HK-2 (cell line): ENCODE measurements around the gene KCNG2.

Experiments used
- DNase-seq: peaks from one replicate; pipeline ENCODE4 v3.0.0-alpha.2; 2018; ENCODE audit not compliant: unreplicated experiment

The KCNG2 gene

DNA sequence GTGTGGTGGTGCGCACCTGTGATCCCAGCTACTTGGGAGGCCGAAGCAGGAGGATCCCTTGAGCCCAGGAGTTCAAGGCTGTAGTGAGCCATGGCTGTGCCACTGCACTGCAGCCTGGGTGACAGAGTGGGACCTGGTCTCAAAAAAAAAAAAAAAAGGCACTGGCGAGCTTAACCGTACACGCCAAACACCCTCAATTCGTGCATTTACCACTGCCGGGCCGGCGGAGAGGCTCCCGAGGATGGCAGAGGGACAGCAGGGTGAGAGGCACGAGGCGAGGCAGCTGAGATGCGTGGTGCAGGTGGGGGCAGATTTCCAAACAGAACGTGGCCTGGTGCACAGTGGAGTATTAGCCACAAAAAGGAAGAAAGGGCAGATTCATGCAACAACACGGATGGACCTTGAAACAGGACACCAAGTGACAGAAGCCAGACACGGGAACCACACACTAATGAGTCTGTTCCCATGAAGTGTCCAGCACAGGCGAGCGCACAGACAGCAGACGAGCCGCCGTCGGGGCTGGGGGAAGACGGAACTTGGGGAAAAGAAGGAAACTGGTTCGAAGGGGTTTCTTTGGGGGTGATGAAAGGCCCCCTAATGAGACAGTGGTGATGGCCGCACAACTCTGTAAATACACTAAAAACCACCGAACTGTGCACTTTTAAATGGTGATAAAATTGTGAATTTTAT lies 126.3 kb downstream of the KCNG2 start:
- no peak for DNase-seq

DNA sequence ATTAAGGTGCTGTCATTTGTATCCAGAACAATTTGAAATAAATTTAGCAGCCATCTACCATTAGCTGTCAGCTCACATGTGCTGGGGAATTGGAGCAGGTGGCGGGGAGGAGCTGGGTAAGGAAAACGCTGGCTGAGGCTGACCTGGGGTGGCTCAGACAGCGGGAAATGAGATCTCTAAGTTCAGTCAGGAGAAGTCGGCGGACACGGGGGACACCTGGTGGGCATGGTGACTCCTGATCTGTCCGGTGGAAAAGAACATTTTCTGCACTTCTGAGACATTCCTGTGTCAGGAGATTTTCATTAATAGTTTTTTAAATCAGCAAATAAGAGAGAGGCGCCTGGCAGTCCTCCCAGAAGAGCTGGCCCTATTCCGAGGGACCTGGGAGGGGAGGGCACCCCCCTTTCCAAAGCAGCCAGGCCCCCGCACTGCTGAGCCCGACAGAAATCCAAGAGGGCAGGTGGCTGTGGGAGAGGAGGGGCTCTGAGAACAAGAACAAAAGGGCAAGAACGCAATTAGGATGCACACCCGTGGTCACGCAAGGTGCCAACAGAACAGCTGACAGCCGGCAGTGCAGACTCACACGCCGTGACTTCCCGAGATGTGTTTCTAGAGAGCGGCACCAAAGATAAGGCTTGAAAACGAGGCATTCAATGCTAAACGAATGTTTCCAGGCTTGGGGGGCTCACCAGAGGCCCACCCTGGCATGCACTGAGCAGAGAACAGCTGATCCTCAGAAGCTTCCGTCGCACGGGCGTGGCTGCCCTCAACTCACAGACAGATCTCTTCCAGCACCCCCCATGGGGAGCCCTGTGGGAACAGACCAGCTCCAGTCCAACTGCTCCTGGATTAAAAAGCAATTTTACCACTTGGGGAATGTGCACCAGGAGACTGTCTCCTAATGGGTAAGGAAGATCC lies 127.3 kb downstream of the KCNG2 start:
- DNase-seq, result no peak

DNA sequence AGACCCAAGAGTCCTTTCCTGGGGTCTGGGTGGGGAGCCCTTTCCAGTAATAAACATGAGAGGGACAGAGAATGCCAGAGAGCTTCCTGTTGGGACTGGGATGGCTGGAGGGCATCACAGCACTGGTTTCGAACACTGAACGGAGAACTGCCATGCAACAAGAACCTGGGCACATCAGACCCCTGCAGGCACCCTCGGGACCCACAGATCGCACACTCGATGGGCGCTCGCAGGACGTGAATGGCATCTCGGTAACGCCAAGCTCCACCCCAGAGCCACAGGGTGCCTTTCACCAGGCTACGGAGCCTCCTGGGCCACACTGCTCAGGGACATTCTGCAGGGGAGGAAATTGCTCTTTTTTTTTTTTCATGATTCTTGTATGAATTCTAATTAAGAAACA lies 128.6 kb downstream of the KCNG2 start:
- DNase-seq, result no peak

DNA sequence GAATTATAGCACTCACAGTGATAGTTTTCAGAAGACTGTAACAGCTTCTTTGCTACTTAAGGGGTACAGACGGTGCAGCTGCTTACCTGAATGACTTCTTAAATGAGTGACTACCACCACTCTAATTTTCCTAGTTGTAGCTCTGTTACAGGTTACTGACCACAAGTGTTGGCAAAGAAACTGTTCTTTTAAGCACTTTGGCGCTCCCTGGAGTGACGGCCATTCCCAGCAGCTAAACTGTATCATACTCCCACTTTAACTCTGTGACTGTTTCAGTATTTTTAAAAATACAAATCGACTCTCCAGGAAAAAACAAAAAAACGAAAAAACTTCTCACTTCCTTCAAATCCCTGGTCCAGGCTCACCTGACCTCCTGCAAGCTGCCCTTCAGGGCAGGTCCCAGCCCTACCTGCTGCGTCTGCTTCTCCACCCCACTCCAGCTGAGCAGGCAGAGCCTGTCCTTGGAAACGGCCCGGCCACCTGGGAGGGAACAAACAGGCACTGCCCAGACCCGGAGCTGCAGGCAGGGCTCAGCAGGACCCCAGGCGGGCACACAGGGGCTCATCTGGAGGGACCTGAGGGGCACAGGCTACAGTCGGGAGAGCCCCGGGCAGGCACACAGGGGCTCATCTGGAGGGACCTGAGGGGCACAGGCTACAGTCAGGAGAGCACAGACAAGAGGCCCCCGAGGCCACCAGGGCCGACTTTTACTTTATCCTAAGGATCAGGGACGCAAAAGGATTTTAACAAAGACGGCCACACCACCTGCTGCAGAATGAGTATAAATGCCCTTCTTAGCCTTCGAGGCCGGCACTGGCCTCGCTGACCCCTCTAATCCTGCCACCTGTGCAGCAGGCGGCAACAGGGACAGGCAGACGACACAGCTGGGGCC lies 129.2 kb downstream of the KCNG2 start:
- no peak for DNase-seq

DNA sequence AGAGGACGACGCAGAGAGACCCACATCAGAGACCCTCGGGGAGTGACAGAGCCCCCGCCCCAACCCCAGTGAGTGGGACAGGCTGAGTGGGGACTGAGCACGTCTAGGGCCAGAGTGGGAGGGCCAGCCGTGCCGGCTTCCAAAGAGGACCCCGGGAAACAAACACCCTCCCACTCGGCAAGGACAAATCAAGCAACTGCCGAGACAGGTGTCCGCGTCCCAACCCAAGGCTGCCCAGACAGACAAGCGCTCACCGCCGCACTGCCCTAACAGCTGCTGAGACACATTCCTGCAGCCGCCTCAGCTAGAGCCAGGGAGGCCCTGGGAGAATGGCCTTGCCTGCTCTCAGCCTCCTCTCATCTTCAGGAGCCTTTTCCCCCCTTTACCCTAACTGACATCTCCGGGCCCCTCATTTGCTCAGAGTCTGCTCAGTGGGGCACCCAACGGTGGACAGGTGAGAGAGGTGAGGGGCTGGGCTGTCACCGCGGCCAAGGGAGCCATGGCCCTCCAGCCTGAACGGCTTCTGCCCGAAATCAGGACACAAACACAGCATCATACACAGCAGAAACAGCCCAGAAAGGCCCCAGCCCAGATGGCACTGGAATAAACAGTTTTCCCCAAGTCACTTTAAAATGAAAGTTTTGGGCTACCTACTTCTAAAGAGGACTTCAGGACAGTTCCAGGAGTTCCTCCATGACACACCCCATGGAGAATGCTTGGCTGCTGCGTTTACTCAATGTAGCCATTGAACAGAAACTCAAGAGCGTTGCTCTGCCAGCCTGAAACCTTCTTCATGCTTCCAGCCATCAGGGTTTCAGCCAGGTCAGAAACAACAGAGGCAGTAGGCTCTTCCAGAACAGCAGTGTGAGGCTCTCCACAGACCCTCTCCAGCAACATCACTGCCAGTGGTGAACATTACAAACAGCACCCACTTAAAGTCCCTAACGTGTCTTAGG lies 130.1 kb downstream of the KCNG2 start:
- DNase-seq, result no peak

DNA sequence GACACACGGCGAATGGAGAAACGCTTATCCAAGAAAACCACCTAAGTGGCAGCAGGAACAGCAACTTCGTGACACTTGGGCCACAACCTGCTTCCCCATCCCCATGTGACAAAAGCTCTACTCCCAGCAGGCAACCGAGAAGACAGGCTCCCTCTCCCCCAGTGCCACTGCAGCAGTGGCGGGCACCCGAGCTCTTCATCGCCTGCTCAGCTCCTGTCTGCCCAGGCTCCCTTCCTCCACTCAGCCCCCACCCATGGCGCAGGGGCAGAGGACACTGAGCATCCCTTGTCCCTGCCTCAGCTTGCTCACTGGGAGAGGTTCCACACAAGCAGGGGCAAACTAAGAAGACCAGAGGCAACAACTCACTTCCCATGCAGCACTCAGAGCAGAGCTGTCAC lies 130.8 kb downstream of the KCNG2 start:
- DNase-seq, result no peak

DNA sequence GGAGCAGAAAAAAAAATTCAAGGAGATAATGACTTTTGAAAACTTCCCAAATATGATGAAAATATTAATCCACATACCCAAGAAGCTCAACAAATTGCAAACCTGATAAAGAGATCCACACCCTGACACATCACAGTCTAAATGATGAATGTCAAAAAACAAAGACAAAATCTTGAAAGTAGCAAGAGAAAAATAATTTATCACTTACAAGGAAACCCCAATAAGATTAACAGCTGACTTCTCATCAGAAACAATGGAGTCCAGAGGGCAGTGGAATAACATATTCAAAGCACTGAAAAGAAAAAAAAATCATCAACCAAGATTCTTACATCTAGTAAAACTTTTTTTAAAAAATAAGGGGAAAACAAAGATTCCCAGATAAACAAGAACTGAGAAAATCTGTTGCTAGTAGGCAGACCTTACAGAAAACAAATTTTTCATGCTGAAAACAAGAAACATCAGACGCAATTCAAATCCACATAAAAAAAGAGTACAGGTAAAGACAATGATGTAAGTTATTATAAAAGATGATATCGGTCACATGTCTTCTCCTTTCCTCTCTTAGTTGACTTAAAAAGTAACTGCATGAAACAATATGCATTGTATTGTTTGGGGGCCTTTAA lies 132.4 kb downstream of the KCNG2 start:
- DNase-seq, result no peak

DNA sequence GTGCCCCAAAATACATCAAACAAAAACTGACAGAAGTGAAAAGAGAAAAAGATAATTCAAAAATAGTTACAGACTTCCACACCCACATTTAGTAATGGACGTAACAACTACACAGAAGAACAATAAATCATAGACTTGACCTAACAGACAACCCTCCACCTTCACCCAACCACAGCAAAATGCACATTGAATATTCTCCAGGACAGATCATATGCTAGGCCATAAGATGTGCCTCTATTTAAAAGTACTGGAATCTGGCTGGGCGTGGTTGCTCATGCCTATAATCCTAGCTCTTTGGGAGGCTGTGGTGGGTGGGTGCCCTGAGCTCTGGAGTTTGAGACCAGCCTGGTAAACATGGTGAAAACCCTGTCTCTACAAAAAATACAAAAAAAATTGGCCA lies 133.7 kb downstream of the KCNG2 start:
- DNase-seq, result no peak

DNA sequence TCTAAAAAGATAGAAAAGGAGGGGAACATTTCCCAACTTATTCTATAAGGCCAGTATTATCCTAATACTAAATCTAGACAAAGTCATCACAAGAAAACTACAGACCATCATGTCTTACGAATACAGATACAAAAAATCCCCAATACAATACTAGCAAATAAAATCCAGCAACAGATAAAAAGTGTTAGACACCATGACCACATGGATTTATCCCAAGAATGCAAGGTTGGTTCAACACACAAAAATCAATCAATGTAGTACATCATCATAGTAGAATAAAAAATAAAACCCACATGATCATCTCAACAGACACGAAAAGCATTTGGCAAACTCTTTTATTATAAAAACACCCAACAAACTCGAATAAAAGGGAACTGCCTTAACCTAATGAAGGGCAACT lies 135.2 kb downstream of the KCNG2 start:
- no peak for DNase-seq

DNA sequence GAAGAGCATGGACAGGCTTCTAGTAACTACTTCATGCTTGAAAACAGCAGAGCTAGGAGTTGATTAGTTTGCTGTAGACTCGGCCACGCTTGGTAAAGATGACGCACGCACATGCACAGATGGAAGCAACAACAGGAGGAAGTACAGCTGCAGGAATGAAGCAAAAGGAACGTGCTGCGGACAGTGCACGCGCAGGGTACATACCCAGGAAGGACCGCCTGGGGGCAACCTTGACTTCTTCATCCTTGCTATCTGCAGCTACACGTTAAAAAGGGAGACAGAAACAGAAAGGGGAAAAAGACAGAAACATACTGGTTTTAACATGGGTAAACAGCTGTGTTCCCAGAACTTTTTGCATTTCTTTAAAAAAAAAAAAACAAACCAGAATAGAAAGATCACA lies 136.0 kb downstream of the KCNG2 start:
- no peak for DNase-seq

DNA sequence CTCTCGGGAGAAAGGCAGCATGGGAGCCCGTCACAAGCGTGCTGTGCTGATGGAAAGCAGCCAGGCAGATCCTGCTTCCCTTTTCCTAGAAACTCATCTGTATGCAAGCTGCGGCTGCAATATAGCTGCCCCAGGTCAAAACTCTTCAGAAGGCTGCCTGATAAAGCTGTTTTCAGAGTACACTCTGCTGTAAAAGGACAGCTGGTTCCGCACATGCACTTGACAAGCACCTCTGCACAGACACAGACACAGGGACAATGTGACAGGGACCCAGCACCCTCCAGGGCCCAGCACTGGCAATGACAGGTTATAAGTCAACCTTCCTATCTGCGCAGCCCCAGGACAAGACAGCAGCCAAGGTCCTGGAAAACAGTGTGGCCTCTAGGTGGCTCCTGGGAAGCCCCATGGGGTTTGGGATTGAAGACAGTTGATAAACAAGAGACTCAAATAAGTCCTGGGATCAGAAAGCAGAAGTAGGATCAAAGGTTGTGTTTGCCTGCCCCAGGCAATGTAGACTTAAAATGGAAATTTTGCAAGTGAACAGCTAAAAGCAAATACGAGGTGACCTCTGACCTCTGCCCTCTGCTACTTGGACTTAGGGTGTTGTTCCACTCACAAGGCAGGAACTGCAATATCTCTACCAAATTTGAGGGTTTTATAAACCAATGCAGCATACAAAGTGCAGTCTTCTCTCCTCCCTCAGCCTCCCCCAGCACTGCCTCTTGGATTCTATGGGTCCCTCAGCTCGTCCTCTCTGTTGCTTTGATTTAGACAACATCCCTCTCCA lies 136.8 kb downstream of the KCNG2 start:
- DNase-seq, result no peak

DNA sequence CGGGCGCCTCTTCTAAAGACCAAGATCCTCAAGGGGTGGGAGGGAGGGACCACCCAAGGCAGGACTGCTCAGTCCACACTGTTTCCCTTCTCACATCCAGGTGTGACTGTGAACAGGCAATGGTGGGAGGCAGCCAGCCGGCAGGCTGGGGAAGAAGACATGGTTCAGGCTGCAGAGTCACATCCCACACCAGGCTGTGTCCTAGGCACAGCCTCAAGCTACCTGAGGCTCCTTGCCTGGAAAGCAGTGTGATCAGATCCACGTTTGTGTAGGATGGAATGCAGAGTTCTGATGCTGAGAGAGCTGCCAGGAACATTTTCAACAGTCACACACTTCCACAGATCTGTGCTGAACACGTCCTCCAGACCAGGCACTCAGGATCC lies 137.4 kb downstream of the KCNG2 start:
- no peak for DNase-seq

DNA sequence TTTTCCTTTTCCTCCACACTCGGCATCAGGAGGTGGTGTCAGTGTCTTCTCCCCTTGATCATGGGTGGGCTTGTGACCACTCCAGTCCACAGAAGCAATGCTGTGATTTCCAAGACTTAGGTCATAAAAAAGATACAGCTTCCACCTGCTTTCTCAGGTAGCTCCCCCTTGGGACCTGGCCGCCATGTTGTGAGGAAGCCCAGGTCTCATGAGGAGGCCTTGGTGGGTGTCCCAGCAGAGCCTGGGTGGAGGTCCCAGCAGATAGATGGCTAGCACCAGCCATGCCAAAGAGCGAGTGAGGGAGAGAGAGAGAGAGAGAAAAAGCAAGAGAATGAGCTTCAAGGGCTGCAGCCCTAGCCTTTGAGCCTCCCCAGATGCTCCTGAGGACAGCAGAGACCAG lies 137.8 kb downstream of the KCNG2 start:
- no peak for DNase-seq

DNA sequence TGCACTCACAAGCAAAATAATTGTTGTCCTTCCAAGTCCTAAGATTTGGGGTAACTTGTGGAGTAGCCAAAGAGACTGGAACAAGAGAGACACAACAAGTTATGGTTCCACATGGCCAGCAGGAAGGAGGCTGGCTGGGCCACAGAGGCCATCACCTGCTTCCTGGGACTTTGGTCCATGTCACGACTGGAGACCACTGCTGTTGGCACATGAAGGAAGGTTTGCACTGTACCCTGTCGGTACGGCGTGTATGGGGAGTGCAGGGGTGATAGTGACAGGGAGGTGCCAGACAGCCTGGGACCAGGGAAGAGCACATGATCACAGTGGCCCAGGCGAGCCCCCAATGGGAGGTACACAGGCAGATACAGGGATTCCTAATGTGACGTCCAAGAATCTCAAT lies 138.2 kb downstream of the KCNG2 start:
- no peak for DNase-seq

DNA sequence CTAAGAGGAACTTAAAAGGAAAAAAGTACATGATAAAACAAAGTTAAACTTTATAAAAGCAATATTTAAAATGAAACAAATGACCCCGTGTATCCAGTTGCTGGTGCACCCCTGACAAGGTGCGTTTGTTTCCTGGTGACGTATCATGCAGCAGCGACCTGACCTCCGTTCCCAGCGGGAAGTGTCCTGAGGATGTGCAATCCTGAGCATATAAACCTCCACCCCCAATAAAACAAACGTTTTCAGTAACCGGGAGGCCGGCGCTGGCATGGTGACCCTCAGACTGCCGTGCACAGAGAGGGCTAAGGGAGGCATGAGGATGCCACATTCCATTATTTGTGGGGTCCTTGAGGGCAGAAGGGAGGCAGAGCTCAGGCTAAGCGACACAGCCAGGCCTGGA lies 138.9 kb downstream of the KCNG2 start:
- no peak for DNase-seq

DNA sequence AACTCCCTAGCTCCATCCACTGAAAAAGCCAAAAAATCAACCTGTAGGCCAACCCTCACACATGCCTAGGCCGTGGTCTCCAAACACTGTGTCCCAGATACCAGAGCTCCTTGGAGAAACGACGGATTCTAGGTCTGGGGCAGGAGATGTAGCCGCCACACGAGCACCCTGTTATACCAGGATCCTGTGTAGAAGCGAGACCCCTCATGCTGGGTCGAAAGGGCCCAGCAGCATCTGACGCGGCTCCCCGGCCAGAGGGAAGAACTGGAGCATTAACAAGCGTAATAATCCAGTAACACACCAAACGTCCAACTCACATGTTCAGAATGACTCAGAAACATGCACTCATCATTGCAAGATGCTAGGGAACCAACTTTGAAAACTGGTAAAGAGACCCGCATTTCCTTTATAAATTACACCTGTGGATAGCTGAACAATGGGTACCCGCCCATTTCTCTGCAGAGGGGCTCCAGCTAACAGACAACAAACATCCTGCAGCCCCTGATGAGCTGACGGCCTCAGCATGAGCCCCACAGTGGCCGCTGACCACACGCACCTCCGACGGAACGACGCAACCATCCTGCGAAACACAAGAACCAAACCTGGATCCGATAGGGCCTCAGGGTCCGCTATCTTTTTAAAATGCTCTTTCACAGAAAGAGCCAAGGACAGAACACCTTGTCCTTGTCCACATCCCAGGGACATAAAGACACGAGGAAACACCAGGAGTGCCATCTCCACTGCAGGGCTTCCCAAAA lies 139.5 kb downstream of the KCNG2 start:
- no peak for DNase-seq

DNA sequence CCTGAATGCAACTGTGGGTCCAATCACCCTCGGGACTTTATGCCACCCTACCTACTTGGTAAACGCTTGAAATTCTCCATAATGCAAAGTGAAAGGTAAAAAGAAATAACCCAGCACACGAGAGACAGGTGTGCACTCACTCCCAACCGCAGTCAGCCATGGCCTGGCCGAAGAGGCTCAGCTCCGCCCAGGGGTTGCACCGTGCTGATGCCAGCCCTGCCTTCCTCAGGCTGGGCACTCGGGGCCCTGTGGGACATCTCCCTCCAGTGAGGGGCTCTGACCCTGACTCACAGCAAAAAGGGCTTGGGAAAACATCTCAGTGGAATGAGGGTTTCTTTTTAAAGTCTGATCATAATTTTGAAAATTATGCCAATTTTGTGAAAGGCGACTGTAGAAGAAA lies 140.5 kb downstream of the KCNG2 start:
- no peak for DNase-seq

DNA sequence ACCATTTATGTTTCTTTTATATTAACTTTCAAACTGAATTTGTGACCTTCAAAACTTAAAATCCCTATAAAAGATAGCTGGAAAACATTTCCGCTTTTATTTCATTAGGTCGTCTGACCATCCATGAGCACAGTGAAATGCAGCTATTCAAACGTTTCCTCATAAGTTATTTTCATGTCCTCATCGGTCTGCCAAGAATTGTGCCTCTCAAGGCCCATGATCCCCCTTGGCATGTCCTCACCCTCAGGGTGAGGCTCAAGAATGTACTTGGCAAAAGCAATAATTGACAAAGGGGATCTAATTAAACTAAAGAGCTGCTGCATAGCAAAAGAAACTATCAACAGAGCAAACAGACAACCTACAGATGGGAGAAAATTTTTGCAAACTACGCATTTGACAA lies 141.4 kb downstream of the KCNG2 start:
- no peak for DNase-seq

DNA sequence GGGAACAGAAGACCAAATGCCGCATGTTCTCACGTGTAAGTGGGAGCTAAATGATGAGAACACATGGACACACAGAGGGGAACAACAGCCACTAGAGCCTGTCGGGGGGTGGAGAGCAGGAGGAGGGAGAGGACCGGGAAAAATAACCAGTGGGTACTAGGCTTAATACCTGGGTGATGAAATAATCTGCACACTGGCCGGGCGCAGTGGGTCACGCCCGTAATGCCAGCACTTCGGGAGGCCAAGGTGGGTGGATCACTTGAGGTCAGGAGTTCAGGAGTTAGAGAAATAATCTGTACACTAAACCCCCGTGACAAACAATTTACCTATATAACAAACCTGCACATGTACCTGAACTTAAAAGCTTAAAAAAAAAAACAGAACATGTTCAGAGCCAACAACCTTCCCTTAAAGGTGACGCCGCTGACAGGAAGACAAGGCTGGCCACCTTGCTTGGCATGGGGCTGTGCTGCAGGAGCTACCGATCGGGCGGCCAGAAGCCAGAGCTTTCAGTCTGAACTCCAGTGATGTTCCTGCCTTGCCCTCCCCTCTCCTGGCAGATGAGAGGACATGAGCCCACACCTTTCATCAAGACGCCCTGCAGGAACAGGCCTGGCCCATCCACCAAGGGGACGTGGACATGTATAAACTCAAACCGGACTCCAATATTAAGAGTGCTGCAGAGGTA lies 142.5 kb downstream of the KCNG2 start:
- DNase-seq, result no peak
